NCI-H345 (cell line): Measurements from ENCODE around the gene AP4B1.
A peak's percentile ranks its signal among the peaks of the same experiment; 100 is the strongest.

Experiments used
- DNase-seq: peaks from one replicate; lab custom pipeline; 2025; lab: John Stamatoyannopoulos, UW

AP4B1 gene

DNA sequence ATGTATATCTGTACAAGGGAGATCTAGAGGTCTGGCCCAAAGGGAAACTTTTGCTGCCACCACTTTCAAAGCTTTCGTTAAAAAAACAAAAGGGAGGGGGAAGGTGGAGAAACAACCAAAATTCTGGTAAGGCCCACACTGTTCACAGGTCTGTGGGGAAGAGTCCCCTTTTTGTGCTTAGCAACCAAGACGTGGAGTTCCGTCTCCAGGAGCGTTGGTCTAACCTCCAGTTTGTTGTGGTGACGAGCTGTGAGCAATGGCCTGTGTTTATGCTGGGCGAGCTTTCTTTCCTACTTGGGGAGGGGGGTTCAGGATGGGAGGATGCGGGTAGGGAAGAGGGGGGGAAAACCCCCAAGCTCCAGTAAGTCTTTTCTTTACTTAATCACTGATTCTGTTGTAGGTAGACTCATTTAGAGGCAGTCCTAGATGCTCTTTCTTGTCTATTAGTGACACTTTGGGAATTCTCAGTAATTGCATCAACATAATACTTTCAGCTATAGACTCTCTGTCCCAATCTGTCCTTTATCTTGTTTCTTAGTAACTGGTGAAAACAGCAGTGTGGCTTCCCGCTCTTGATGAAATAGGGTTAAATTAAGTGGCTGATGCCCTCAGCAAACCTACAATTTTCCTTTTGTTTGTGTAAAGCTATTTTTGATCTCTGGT lies 26.0 kb upstream of the AP4B1 start:
- no peak for DNase-seq

DNA sequence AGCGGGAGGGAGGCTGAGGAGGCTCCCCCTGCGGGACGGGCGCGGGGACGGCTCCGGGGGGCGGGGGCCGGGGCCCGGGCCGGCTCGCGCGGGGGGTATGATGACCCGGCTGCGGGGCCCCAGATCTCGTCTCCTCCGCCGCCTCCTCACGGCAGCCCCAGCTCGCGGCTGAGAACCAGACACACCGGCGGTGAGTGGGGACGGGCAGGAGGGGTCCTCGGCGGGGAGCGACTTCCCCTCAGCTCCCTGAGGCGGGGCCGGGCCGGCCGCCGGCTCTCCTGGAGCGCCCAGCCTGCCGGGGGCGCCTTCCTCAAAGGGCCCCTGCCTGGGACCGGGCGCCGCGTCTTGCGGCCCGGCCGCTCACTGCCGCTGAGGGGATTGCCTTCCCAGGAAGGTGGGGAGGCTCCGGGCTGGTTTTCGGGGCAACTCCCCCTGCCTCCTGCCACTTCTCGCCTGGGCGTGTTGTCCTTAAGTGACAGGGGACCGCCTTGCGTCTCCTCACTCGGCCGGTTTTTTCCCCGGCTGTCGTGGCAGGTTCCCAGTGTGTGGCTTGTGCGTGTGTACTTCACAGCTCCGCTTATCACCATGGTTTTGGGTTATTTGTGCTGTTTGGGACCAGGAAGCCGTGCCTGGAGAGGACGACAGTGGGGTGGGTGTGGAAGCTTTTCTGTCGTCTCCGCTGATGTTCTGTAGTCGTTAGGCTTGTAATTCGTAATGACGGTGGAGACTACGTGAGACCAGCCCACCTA lies 25.3 kb upstream of the AP4B1 start:
- peak; percentile 32 for DNase-seq

DNA sequence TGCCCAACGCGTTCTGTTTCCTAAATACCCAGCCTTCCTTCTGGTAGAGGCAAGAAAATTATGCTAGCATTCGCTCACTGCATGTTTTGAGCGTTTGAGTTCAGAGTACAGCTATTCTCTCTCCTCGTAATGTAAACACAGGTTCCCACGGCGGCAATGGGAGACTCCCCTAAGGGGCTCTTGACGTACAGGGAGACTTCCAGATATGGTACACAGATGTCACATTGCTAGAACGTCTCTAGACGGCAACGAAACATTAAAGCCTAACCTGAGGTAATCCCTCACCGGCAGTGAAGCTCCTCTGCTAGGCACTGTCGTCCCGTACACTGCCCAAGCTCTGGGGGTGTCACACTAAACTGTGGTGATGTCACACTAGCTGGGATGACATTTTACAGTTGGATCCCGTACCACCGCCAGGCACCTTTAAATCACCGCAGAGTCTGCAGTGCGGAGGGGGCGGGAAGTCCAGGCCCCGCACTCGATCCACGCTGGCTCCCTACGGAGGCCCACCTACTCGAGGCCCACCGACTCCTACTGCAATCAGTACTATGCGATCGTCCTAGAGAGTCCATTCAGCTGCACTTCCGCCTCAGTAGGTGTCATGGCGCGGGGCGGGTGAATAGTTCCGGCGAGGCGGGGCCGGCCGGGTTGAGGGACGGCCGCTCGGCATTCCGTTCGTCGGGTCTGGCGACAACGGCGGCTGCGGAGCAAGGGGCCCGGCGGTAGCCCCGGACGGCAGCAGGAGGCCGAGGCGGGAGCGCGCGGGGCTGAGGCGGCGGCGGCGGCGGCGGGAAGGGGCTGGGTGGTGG lies 24.5 kb upstream of the AP4B1 start, which contains the start of gene HIPK1:
Gene HIPK1 (plus strand): TSS at position 384 of the 809 bp plus-strand sequence.
- DNase-seq = peak; percentile 93

DNA sequence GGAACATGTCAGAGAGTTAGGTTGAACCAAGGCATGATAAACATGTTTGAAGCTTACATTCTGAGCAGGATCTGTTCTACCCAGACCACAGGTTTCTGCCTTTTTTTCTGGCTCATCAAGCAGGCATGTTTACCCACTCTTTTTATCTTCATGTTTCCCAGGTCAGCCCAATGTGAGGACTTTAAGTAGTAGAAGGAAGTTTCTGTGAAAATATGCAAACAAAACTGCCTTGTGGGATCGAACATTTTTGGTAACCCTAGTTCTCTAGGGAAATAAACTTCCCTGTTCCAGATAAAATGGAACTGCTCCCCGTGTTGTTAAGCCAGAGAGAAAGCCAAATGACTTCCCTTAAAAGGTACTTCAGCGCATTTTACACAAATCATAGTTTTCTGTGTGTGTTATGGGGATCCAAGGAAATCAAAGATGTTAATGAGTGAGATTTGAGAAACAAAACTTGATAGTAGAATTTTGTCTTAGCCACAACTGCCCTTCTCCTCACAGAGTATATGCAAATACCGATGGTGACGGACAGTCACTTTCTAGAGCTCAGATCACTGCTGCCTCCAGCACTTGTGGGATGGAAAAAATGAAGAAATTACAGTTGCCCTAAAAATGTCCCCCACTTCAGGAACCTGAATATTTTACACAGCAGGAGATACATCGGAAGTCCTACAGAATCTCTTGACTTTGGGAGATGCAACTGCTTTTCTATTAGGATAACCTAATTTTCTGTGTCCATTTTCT lies 23.8 kb upstream of the AP4B1 start:
- no peak for DNase-seq

DNA sequence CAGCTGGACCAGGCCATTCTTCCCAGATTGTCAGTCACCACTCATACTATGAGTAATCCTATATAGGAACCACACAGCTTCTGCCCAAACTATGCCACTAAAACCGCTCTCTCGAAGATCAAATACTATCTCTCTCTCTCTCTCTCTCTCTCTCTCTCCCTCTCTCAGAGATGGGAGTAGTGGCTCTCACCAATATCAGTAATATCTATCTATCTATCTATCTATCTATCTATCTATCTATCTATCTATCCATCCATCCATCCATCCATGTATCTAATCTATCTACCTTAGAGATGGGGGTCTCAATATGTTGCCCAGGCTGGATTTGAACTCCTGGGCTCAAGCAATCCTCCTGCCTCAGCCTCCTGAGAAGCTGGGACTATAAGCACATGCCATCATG lies 19.9 kb upstream of the AP4B1 start:
- no peak for DNase-seq

DNA sequence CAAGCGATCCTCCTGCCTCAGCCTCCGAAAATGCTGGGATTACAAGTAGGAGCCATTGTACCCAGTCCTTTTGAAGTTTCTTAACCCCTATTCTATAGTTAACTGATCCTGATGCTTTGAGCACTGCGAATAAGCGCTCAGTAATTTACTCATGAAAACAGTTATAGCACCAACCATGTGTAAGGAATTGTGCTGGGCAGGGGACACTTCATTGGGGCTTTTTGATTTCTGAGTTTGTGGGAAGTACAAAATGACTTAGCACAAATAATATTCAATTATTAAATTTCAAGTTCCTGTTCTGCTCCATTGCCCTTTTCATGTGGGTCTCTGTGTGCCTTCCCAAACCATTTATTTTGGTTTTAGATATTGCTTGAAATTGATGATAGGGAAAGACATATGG lies 18.4 kb upstream of the AP4B1 start:
- DNase-seq = no peak

DNA sequence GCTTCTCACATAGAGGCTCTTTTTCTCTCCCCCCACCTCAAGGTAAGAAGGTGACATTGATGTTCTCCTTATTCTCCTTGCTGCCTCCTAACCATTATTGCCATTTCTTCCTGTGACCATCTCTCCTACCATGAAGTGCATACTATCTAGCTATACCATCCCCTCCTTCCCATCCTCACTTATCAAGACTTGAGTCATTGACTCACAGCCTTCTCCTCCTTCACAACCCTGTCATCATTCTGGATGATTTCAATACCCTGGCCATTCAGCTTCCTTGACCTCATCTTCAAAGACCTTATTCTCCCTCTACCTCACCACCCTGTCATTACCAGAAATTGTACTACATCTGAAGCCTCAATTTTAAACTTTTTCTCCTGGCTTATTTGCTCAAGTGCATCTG lies 13.6 kb upstream of the AP4B1 start:
- no peak for DNase-seq

DNA sequence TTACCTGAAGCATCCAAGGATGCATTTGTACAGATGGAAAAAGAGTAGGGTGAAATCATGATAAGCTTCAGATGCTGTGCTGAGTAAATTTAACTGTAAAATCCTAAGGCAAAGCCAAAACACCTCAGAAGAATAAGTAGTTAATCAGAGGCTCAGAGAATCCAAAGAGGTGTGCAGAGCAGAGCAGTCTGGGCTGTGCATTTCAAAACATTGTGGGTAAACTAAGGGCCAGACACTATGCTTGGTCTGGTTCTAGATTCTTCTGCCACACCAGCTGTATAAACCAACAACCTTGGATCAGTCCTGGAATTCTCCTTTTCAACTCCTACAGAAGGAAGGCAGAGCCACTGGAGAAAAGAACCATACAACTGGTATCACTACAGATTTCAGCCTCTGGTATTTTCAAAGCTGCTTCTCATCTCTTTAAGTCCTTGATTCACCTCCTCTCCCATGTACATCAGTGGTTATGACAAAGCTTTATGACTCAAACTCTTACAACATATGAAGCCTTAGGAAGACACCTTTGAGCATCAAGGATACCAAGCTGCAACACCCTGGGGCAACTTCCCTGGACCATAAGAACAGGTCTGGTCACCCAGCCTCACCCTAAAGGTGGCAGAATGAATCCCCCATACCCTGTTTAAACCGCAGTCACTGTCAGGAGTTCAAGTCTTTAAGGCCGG lies 12.9 kb upstream of the AP4B1 start:
- DNase-seq = no peak

DNA sequence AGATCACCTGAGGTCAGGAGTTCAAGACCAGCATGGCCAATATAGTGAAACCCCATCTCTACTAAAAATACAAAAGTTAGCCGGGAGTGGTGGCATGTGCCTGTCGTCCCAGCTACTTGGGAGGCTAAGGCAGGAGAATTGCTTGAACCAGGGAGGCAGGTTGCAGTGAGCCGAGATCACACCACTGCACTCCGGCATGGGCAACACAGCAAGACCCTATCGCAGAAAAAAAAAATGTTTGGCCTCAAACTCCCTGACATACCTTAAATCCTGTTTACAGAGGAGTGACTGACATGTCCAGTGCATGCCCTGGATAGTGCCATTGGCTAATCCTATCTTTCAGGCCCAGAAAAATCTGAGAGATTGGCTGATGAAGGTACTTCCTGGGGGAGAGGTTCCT lies 12.4 kb upstream of the AP4B1 start:
- DNase-seq = no peak

DNA sequence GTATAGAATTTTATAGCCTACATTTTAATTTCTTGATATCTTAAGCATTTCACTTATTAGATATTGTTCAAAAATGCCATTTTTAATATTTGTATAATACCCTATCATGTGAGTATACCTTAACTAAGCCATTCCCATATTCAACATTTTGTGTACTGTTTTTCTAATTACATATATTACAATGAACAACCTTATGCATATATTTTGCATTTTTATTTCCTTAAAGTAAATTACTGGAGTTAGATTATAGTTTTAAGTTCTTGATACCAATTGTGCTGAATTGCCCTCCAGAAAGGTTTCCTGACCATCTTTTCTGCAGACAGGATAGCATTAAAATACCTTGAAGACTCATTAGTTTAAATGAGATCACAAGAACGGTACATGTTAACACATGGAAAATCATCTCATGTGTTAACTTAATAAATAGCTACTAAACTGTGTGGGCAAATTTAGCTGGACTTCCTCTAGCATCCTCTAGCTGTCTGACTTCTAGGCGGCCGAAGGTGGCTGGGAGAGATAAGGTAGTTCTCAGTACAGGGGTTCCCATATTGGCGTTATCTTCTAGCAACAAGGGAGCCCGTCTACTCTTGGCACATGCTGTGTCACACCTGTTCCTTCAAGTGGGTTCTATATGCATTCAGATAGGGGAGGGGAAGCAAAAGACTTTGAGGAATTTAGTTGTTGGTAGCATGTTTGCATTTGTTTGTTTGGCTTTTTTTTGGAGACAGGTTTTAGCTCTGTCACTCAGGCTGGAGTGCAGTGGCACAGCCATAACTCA lies 9.5 kb upstream of the AP4B1 start:
- no peak for DNase-seq

DNA sequence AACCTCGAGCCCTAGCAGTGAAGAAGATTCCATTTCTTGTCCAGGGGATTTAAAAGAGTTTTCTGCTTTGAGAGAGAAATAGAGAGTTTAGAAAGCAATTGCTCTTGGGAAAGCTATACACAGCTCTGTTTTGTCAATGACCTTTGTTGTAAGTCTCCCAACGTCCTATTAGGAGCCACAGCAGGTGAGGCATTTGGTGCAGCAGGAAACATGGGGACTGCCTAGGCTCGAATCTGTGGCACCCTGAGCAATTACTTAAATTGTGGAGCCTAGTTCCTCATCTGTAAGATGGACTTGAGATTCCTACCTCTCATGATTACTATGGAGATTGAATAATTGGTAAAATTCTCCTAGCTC lies 8.7 kb upstream of the AP4B1 start:
- no peak for DNase-seq

DNA sequence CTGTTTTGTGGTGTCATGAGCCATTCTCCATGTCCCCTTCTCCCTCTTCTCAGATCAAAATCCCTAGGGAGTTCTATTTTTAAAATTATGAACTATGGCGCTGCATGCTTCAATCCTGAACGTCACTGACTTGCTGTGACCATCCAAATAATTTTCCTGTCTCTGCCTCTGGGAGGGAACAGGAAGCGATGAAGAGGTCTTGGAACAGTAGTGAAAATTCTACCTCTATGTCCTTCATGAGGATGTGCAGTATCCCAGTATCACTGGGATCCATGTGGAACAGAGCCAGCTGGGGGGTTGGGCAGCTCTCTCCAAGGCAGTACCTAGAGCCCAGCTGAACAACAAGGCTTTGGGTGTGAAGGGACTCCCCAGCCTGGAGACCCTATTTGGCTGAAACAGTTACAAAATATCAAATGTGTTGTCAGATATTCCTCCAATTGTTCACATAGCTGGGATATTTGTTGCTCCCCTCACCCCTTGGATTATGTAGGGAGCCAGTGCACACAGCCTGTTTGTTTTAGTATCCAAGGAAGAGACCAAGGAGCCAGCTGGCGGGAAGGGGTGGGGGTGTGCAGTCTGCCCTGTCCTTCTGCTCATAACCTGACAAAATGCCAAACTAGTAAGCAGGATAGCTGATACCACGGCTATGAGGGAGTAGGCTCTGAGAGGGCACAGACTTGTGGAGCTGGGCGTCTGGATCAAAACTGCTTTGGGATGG lies 8.2 kb upstream of the AP4B1 start:
- DNase-seq = no peak

DNA sequence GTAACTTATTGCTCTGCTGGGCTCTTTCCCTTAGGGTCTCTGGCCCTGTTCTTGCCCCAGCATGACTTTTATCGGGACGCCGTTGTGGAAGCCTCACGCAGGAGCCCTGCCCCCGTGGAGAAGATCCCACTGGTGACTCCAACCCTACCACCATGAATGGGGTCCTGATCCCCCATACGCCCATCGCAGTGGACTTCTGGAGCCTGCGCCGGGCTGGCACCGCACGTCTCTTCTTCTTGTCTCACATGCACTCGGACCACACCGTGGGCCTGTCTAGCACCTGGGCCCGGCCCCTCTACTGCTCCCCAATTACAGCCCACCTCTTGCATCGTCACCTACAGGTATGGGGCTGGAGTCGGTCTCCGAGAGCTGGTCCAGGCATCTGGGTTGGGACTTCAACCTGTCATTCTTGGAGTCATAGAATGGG lies 849 bp upstream of the AP4B1 start:
- DNase-seq = peak; percentile 19

DNA sequence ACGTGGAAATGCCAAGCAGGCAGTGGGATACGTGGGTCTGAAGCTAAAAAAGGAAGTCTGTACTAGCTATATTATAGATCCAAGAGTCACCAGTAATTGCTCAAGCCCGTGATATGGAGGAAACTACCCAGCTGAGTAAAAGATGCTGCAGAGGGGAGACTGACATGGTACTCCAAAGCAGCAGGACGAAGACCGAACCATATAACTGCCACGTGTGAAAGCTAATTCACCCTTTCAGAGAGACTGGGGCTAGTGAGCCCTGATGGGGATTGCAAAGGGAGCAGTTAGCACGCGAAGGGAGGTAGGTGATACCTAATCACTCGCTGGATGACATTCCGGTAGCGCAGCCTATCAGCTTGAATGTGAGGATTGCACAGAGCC lies 316 bp downstream of the AP4B1 start:
- no peak for DNase-seq

DNA sequence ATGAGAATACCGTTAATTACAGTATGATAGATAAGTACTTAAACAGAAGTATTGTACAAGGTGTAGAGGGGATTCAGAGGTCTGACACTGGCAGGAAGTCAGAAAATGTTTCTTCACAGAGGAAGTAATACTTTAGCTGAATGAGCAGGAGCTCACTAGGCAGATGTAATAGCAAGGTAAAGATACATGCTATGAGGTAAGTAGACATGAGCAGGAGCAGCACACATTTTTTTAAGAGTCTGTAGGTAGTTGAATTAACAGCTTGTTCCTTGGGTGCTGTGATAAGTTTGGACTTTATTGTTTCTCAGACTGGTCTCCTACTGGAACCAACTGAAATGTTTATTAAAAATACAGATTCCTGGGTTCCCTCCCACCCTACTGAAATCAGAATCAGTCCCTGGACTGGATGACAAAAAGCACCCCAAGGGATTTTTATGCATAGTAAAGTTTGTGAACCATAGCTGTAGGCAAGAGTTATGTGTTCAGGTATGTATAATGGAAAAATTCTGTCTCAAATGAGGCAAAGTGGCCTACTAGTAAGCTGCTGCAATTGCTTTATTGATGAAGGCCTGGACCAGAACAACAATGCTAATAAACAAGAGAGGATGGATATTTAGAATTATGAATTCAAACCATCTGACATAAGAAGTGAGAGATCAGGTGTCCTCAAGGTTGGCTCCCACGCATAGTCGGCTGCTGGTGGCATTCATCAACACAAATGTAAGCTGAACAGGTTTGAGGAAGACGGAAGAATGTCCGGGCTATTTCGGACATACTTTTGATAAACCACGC lies 902 bp downstream of the AP4B1 start:
- DNase-seq = no peak

DNA sequence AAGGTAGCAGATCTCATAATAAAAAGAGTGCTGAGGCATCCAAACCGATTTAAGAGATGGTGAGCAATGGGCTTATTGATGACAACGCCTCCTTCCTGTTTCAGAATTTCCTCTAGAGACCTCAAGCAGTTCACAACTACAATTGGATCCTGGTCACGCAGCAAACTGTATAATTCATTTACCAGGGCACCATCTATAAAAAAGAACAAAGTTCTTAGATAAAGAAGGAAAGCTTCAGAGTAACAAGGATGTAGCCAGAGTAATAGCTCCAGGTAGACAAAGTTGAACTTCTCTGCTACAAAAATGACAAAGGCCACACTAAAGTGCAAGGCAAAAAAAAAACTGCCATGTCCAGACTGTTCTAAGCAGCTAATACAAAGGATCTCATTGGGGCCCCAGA lies 3.4 kb downstream of the AP4B1 start:
- no peak for DNase-seq

DNA sequence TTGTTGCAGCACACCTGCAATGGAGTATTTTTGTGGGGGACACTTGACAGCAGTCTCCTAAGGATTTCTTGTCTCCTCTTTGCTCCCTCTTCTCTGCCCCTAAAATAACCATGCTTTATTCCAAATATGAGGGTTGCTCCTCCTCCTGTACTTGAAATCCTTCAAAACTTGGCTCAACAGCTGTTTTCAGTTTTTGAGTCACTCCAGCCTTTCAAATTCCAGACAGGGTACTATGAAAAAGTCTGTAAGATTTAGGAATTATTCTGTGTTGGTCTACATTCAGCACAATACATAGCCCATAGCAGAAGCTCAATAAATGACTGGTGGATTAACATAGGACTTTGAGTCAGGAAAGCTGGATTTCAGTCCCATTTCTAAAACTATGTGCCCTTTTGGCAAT lies 5.5 kb downstream of the AP4B1 start:
- DNase-seq = no peak

DNA sequence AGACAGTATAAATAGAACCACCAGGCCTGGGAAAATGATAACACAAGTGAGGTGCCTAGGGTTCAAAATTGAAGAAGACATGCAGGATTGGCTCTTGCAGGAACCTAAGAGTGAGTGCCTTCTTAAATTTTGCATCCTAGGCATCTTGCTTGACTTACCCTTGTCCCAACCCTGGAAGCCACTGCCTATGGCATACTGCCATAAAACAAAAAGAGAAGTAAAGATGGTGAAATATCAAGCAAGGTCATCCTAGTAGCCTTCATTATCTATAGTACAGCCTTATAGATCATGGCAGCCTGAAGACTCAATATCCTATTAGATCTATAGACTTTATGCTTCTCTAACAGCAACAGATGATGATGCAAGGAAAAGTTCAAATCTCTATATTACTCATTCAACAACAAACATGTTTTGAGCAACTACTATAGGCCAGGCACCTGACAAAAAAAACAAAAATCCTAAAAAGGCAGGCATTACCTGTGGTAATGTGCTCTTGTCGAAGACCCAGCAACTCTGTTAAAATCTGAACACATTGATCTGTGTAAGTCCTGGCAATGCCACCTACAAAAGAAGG lies 6.3 kb downstream of the AP4B1 start:
- no peak for DNase-seq

DNA sequence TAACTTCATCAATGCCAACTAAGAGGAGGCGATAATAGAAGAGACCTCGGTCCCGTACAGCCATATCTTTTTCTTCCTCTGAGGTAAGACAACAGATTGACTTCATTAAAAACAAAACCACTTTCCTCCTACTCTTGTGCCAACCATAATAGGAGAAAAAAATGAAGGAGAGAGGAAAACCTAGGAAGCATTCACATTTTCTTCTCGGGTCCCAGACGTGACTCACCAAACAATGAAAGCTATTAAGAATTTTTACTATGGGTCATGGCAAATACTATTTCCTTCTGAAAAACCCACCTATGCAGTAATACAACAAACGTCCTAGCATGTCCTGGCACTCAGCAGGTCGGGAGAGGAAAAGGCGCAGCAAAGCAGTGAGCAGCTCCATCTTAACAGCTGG lies 8.6 kb downstream of the AP4B1 start:
- DNase-seq = no peak
